K562 (cell line): Measurements from ENCODE around the gene DLK1. TPM values are rescaled to one million over a fixed set of nuclear protein-coding genes. Genes with fewer than 3 reads are reported as not detected.

Source experiments
- ATAC-seq: fragments of 200-7000 bp; cut with Tn5 transposase; 3 replicates; pipeline ENCODE4 v1.9.1; 2020; ENCODE audit warnings: moderate library complexity
- BruUV-seq: library from RNA; stranded (reverse); fragments of 400-500 nt; replicated peaks from 2 replicates; lab custom pipeline; 2021; lab: Mats Ljungman, UMichigan
- CTCF ChIA-PET: fragments of 300-600 bp; formaldehyde crosslinking; extraction: SDS; loops from one replicate; lab custom pipeline; 2021; ENCODE audit warnings: low intra/inter-chr PET ratio; lab: Yijun Ruan, JAX
- POLR2A ChIA-PET: fragments of 300-600, 350-650 bp; sonication (Branson Sonifier 250); formaldehyde crosslinking; extraction: SDS; loops from one replicate; lab custom pipeline; 2021; ENCODE audit warnings: antibody characterized with exemption, inconsistent platforms; lab: Yijun Ruan, JAX
- DNase-seq, 4 experiments: peaks; one replicate each; pipeline versions ENCODE4 v3.0.0 to v3.0.0-alpha.2; 2011 to 2018; ENCODE audit warnings: low spot score in 3 of 4, mixed read lengths in 3 of 4; ENCODE audit errors: extremely low read depth in 1 of 4
- FAIRE-seq: peaks from 2 replicates; lab custom pipeline; 2011; peaks lifted over from hg19 to GRCh38; lab: Jason Lieb, UNC
- H2AFZ ChIP-seq: 2 replicates; pipeline ENCODE4 v1.6.0; 2011; ENCODE audit warnings: low read depth, low read length, control low read depth, inconsistent platforms
- H3K27ac ChIP-seq: fragments of 200-600 bp; 3 replicates; pipeline ENCODE4 v1.8.0; 2011; ENCODE audit warnings: low read depth, mild to moderate bottlenecking, control low read depth, inconsistent platforms, low read length, moderate library complexity, mixed read lengths; ENCODE audit errors: extremely low read depth
- H3K27me3 ChIP-seq, 2 experiments: fragments of 300-600 bp in 1 of 2; 2 replicates in 1 of 2; 3 replicates in 1 of 2; pipeline versions ENCODE4 v1.6.0 to v1.8.0; 2011; ENCODE audit warnings: inconsistent platforms in 2 of 2, low read length in 2 of 2, mild to moderate bottlenecking in 1 of 2, mixed read lengths in 1 of 2, moderate library complexity in 1 of 2; ENCODE audit not compliant: control insufficient read depth in 2 of 2, insufficient read depth in 2 of 2
- H3K36me3 ChIP-seq: fragments of 300-600 bp; 3 replicates; pipeline ENCODE4 v1.8.0; 2011; ENCODE audit warnings: mild to moderate bottlenecking, low read length, inconsistent platforms; ENCODE audit not compliant: control insufficient read depth, insufficient read depth
- H3K4me1 ChIP-seq, 2 experiments: fragments of 200-600 bp in 1 of 2; replicated peaks in 1 of 2; 2 replicates in 1 of 2; 3 replicates in 1 of 2; pipeline versions ENCODE4 v1.5.1 to v1.8.0; 2011; ENCODE audit warnings: inconsistent platforms in 2 of 2, low read length in 2 of 2, mild to moderate bottlenecking in 1 of 2, mixed read lengths in 1 of 2, moderate library complexity in 1 of 2; ENCODE audit not compliant: control insufficient read depth in 2 of 2, insufficient read depth in 2 of 2
- H3K4me2 ChIP-seq: 2 replicates; pipeline ENCODE4 v1.6.1; 2011; ENCODE audit warnings: low read length, control low read depth, inconsistent platforms, mixed read lengths; ENCODE audit not compliant: insufficient read depth
- H3K4me3 ChIP-seq: fragments of 200-600 bp; sonication (generic), shearing (Covaris generic); 2 replicates; pipeline ENCODE4 v1.5.1; 2016; ENCODE audit warnings: control low read depth, inconsistent platforms
- H3K79me2 ChIP-seq: fragments of 200-600 bp; 3 replicates; pipeline ENCODE4 v1.8.0; 2011; ENCODE audit warnings: low read length, inconsistent platforms; ENCODE audit not compliant: control insufficient read depth, insufficient read depth
- H3K9ac ChIP-seq, 2 experiments: 2 replicates each; pipeline versions ENCODE4 v1.6.0 to v1.6.1; 2011; ENCODE audit warnings: low read depth in 2 of 2, low read length in 2 of 2, control low read depth in 1 of 2, inconsistent platforms in 1 of 2, mild to moderate bottlenecking in 1 of 2, mixed read lengths in 1 of 2; ENCODE audit not compliant: insufficient read depth in 1 of 2
- H3K9me1 ChIP-seq: one replicate; pipeline ENCODE4 v1.6.0; 2011; ENCODE audit warnings: inconsistent platforms, mild to moderate bottlenecking, low read length, moderate library complexity; ENCODE audit not compliant: control insufficient read depth, insufficient read depth
- H3K9me3 ChIP-seq: replicated peaks from 2 replicates; pipeline ENCODE4 v1.5.1; 2011; ENCODE audit warnings: low read depth, low read length, inconsistent platforms; ENCODE audit not compliant: control insufficient read depth, insufficient read depth
- H4K20me1 ChIP-seq: replicated peaks from 2 replicates; pipeline ENCODE4 v1.6.1; 2011; ENCODE audit warnings: low read length, inconsistent platforms, mixed read lengths; ENCODE audit not compliant: control insufficient read depth, insufficient read depth
- SRSF7 ChIP-seq: fragments of 200-400 bp; formaldehyde crosslinking; optimal IDR thresholded peaks from 2 replicates; pipeline ENCODE3; 2017; ENCODE audit warnings: mild to moderate bottlenecking, low read depth, low read length
- USF1 ChIP-seq: sonication (generic); formaldehyde crosslinking; IDR thresholded peaks from 2 replicates; pipeline ENCODE4 v1.9.0; 2022; ENCODE audit warnings: mild to moderate bottlenecking, missing genetic modification reagents
- ZBTB5 ChIP-seq: fragments of 450-650 bp; IDR thresholded peaks from 2 replicates; pipeline ENCODE4 v1.6.1; 2017; ENCODE audit warnings: antibody characterized with exemption
- ZFP36 ChIP-seq: fragments of 150-350 bp; IDR thresholded peaks from 2 replicates; pipeline ENCODE4 v1.6.1; 2018; ENCODE audit warnings: low read length, low read depth; ENCODE audit not compliant: partially characterized antibody
- WGBS: fragments of 100-300 bp; shearing (Covaris generic); methylation state at CpG from one replicate; pipeline ENCODE4 v1.1.6; 2016; ENCODE audit warnings: low coverage, mixed read lengths; ENCODE audit not compliant: insufficient coverage; ENCODE audit errors: missing lambda C conversion rate; 5-methylcytosine and 5-hydroxymethylcytosine counted together
- in situ Hi-C: fragments of 300-500 bp; cut with MboI; formaldehyde crosslinking; loops from 4 replicates; pipeline ENCODE4 v1.15.0; 2018; ENCODE audit warnings: inconsistent platforms, mixed read lengths
- intact Hi-C: fragments of 100-400 bp; cut with micrococcal nuclease; formaldehyde crosslinking; loops from 2 replicates; pipeline ENCODE4 v1.14.2; 2022
- polyA plus RNA-seq, 8 experiments: library from polyadenylated mRNA; depleted of rRNA in 4 of 8; stranded (reverse) in 5 of 8; unstranded in 3 of 8; fragments of >200 nt; fragmentation: Nextera tagmentation in 2 of 8; fragmentation: Illumina TruSeq in 1 of 8; extraction: Ambion mirVana in 2 of 8; extraction: Trizol in 1 of 8; gene quantifications; 2 replicates each; pipeline versions ENCODE4 v1.2.1 to v1.2.3, GENCODE V29; 2011 to 2014; ENCODE audit warnings: inconsistent platforms in 1 of 8, missing spikeins in 1 of 8
- total RNA-seq, 7 experiments: library from RNA; depleted of rRNA in 6 of 7; stranded (reverse); fragments of >200 nt in 6 of 7; fragmentation: Illumina TruSeq in 2 of 7; extraction: Trizol in 2 of 7; gene quantifications; 2 replicates each; pipeline versions ENCODE4 v1.2.1 to v1.2.3, GENCODE V29; 2011 to 2021; ENCODE audit warnings: low replicate concordance in 1 of 7

Gene DLK1
- total and polyA plus RNA-seq, 9 of the 15 experiments (the other 6 are each of a cell fraction or from before 2014, with no cell fraction given), result 4.4 to 97.2 (median 15.3) TPM

GRCh38 chr14:100691395-100692056 is 35.2 kb upstream of the DLK1 start:
- DNase-seq (no peak), FAIRE-seq (no peak), ATAC-seq (no peak)
- Histone ChIP-seq H3K4me2 (no peak overlapping the region), H3K9me1 (no peaks in the 10 kb centered on the region), H3K27me3 (no peaks in the 10 kb centered on the region), H3K36me3 (no peaks in the 10 kb centered on the region), H3K4me1 (peaks cover 15 to 58% of the 10 kb centered on the region in 2 experiments; a peak in 4 of 5 replicates), H3K79me2 (no peaks in the 10 kb centered on the region), H3K4me3 (no peak overlapping the region), H4K20me1 (no peaks in the 10 kb centered on the region), H3K9me3 (no peaks in the 10 kb centered on the region), H3K27ac (no peak overlapping the region), H3K9ac (no peak overlapping the region), H2AFZ (no peak overlapping the region)
- BruUV-seq, result no TSS peak
- WGBS, result 53% methylated on average over 27 of the region's 29 CpGs
- in situ Hi-C loops (no loop called here), intact Hi-C loops (no loop called here)
- ChIA-PET POLR2A (no interaction called here), CTCF (no interaction called here)
- TF ChIP-seq ZBTB5 (no peak), USF1 (no peak), ZFP36 (peak; percentile 50), SRSF7 (no peak)
